K562 (cell line): Measurements from ENCODE around the gene GBA3.

Experiments
- BRF1 ChIP-seq: IDR thresholded peaks from 3 replicates; pipeline ENCODE4 v1.6.1; 2011; ENCODE audit warnings: borderline replicate concordance, mild to moderate bottlenecking; ENCODE audit not compliant: insufficient read length; ENCODE audit errors: extremely low read depth
- CTCF ChIP-seq, 3 experiments: IDR thresholded peaks in 2 of 3; conservative IDR thresholded peaks in 1 of 3; 2 replicates each; pipeline ENCODE4 v1.5.1; 2011 to 2012; ENCODE audit warnings: low read length in 3 of 3, mild to moderate bottlenecking in 3 of 3, control low read depth in 2 of 3, improper control_type of control experiment in 1 of 3, inconsistent platforms in 1 of 3, low read depth in 1 of 3, mixed read lengths in 1 of 3, moderate library complexity in 1 of 3; ENCODE audit not compliant: insufficient read depth in 2 of 3
- ESRRA ChIP-seq: fragments of 450-650 bp; IDR thresholded peaks from 2 replicates; pipeline ENCODE4 v1.6.1; 2014; ENCODE audit warnings: low read depth, mild to moderate bottlenecking, moderate library complexity, borderline replicate concordance
- GATAD2B ChIP-seq: fragments of 450-650 bp; IDR thresholded peaks from 2 replicates; pipeline ENCODE4 v1.6.1; 2017; ENCODE audit warnings: mild to moderate bottlenecking, borderline replicate concordance
- POLR2A ChIP-seq: fragments of 450-650 bp; conservative IDR thresholded peaks from 2 replicates; pipeline ENCODE4 v1.6.1; 2016
- RBM15 ChIP-seq: fragments of 200-400 bp; formaldehyde crosslinking; IDR thresholded peaks from 2 replicates; pipeline ENCODE4 v1.6.1; 2018; ENCODE audit warnings: mild to moderate bottlenecking, low read length, moderate library complexity; ENCODE audit not compliant: insufficient read depth
- TF ChIP-seq, protein P1 (sequence below): conservative IDR thresholded peaks from 2 replicates; pipeline ENCODE4 v1.6.1; 2011; ENCODE audit warnings: low read depth, mild to moderate bottlenecking, low read length; ENCODE audit not compliant: control insufficient read depth

GRCh38 chr4:22686141-22686540 lies 6.6 kb upstream of the GBA3 start:
- TF ChIP-seq POLR2A (no peak), RBM15 (no peak), CTCF (IDR thresholded peaks at IDR 0.05 in 2 of 3, conservative IDR thresholded peaks at IDR 0.05 in 1 of 3; ENCODE audit: insufficient read depth in 2 of 3, low read depth in 1 of 3, low read length in 3 of 3) (no peak), BRF1 (no peak), GATAD2B (no peak), ESRRA (no peak)
- TF ChIP-seq, protein P1, sequence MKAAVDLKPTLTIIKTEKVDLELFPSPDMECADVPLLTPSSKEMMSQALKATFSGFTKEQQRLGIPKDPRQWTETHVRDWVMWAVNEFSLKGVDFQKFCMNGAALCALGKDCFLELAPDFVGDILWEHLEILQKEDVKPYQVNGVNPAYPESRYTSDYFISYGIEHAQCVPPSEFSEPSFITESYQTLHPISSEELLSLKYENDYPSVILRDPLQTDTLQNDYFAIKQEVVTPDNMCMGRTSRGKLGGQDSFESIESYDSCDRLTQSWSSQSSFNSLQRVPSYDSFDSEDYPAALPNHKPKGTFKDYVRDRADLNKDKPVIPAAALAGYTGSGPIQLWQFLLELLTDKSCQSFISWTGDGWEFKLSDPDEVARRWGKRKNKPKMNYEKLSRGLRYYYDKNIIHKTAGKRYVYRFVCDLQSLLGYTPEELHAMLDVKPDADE, result no peak
